HG03039 (cell line): ENCODE results near the gene SLC39A6.
"Not testable (repeated sequence)": the region's sequence is repeated elsewhere in the genome, so short reads cannot be mapped to it uniquely, and the experiment has no call there.

Source experiments
- ATAC-seq: cut with Tn5 transposase; IDR thresholded peaks from one replicate; pipeline ENCODE4 v1.9.1; 2021; ENCODE audit warnings: mild to moderate bottlenecking, moderate library complexity; ENCODE audit not compliant: unreplicated experiment

SLC39A6 gene

DNA sequence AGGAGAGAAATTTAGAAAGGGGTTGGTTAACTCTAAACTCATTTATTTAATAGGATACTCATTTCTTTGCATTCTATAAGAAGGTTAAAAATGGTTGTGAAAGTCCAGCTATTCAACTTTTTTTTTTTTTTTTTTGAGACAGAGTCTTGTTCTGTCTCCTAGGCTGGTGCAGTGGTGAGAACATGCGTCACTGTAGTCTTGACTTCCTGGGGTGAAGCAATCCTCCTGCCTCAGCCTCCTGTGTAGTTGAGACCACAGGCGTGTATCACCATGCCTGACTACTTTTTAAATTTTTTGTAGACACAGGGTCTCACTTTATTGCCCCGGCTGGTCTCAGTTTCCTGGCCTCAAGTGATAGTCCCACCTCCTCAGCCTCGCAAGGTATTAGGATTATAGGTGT is 12.4 kb upstream of the SLC39A6 start:
- no peak for ATAC-seq

DNA sequence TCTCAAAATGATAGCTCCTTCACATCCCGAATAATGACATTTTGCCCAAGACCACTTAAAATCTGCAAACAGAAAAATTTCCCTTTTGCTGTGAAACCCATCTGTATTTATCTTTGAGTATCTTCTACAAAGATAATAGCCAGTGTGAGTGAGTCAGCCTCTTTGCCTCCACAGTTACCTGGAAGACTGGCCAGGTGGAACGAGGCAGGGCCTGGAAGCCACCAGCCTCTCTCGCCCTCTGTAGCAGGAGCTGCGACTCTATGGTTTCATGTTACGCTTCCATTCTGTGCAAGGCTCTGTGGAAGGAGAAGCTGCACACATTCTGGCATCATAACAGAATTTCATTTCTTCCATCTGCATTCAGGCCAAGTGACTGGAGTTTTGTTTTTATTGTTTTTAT is 10.1 kb upstream of the SLC39A6 start:
- ATAC-seq = no peak

DNA sequence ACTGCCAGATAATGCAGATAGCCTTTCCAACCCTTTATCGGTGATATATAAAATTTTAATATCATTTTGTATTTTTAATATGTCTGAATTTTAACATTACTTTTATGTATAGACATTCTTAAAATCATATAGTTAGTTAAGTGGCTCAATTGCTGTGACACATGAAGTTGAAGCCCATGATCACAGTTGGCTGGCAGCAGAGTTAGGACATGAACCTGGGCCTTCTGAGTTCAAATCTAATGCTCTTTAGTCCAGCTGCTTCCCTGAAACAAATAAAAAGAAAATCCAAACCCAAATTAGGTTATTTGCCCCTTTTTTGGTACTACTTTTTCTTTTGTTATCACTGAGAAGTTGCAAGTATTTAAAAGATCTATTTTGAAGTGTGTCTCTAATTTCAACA is 6.1 kb upstream of the SLC39A6 start:
- no peak for ATAC-seq

DNA sequence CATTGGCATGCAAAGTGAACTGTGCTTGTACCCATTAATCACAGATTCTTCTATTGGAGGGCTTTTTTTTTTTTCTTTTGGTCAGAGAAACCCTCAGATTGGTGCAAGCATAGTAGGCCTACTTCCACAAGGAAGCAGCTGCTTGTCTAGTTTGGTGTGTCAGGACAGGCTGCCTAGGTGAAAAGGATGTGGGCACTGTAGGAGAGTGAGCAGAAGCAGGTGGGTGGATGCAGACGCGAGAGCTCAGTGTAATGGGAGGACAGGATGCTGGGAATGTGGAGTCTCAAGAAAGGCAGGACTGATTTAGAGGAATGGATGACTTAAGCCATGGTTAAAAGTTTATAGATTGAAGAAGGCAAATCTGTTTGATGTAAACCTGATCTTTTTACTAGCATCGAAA is 3.6 kb upstream of the SLC39A6 start:
- ATAC-seq = no peak

DNA sequence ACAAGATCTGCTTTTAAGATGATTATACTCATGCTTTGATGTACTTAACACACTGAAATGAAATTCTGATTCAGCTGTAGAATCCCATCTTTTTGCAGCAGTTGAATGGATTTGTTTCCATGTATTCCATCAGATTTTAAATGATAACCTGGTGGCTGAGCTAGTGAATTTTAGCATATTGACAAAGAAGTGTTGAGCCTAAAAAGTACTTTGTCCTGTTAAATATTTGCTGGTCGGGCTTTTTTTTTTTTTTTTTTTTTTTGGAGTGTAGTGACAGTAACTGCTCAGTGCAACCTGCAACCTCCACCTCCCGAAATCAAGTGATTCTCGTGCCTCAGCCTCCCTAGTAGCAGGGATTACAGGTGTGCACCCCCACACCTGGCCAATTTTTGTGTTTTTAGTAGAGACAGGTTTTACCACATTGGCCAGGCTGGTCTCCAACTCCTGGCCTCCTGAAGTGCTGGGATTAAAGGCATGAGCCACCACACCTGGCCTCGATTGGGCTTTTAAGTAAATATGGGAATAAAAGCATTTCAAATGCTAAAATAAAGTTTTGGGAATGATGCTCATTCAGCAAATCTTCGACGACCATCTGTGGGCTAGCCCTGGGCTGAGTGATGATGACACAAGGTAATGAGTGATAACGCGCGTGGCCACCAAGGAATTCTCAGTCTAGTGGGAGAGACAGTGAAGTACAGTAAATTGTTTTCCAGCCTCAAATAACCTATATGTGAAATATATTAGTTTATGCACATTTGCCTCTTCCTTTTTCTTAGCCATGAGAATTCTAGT is 2.7 kb upstream of the SLC39A6 start:
- no peak for ATAC-seq

DNA sequence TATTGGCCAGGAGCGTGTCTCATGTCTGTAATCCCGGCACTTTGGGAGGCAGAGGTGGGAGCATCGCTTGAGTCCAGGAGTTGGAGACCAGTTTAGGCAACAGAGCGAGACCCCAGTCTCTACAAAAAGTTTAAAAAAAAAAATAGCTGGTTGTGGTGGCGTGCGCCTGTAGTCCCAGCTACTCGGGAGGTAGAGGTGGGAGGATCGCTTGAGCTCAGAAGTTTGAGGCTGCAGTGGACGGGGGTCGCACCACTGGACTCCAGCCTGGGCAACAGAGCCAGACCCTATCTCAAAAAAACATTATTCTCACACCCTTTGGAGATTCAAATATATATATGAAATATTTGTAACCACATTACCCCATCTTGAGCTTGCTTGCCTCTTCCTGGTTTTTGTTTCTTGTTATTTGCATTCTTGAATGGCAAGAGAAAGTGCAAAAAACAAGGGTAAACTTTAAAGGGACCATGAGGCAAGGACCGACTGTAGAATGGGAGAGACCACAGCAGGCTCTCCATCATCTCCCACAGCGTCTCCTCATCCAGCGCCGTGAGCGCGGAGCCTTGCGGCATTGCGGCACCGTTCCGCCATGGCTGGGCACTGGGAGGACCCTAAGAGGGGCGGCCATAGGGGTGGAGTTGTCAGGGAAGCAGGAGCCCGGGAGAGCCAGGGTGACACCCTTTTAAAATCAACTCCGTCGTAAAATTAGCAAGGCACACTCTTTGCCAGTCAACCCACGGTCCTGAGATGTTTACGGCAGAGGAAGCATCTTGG is 1.9 kb upstream of the SLC39A6 start:
- no peak for ATAC-seq

DNA sequence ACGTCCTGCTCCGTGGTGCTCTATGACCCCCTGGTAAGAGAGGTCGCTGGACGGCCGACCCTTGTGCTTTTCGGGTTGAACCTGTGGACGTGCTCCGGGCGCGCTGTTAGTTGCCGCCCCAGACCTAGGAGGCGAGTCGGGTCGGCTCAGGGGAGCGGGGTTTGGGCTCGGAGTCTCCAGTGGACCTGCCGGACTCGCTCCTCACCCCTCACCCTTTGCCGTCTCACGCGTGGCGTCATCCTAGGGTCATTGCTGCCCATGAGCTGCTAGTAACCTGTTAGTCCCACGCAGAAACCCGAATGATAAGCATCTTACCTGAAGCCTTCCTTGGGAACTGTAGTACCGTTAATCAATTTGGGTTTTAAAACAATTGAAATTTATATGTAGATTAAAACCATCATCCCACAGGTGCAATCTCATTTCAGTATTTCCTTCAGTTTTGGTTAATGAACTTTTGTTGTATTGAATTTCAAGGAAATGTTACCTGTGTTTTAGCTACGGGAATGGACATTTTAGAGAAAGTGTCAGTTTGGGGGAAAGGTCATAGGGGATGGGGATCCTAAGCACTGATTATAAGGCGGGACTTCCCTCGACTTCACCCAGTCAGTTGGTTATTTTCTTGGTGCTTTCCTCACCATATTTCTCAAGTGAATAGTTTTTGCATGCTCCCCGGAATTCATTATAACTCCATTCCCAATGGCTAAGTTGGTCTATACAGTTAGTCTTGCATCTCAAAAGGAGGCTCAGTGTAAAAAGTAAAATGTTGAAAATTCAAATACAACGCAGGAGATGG is 1.1 kb upstream of the SLC39A6 start:
- peak; percentile 13 for ATAC-seq

DNA sequence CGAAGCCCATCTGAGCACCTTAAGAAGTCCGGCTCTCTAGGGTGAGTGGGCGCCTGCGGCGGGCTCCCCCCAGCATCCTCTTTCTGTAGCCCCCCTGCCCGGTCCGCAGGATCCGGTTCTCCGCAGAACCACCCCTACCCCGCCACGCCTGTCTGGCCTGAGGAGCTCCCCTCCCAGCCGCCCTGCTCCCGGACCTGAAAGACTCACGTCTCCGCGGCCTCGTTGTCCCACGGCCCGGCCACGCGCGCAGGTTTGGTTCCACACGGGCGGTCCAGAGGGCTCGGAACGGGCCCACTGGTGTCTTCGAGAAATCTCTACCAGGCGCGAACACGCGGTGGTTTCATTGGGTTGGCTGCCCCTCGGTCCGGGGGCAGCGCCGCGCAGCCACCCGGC is 237 bp downstream of the SLC39A6 start:
- ATAC-seq = peak; percentile 8

DNA sequence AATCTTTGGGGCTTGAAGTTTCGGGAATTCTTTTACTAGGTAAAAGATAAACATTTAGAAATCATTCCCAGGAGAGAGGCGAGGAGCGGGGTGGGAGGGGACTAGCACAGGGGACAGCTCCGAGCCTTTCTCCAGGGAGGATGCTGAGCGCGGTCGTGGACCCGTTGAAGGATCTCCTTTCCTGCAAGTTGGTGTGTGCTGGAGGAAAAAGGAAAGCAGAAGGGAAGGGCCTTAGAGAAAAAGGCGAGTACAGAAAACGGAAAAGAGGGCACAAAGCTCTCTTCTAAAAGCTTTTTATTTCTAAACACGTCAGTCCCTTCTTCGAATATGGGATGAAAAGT is 640 bp downstream of the SLC39A6 start:
- no peak for ATAC-seq

DNA sequence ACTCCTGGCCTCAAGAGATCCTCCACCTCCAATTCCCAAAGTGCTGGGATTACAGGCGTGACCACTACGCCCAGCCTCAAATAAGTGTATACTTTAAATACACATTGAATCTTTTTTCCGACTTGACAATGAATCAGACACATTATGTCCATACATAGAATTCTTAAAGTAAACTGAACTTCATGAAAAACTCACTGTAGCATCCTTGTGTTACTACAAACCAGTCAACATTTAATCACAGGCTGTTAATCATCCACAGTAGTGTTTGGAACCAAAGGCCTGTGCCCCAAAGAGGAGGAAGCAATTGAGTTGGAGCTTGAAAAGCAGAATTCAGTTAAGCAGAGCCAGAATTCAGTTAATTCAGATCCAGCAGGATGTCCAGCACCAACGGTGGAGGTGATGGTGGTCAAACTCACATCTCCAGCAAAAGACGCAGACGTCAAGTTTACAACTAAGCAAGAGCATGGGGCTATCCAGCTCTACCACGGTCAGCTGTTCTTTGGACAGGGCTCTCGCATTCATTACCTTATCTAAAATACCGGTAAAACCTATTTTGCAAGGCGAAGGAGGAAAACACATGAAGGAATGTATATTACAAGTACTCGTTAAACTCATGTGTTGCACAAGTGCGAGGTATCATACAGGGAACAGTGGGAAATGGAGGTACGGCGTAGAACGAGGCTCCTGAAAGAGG is 1.2 kb downstream of the SLC39A6 start:
- ATAC-seq = no peak

DNA sequence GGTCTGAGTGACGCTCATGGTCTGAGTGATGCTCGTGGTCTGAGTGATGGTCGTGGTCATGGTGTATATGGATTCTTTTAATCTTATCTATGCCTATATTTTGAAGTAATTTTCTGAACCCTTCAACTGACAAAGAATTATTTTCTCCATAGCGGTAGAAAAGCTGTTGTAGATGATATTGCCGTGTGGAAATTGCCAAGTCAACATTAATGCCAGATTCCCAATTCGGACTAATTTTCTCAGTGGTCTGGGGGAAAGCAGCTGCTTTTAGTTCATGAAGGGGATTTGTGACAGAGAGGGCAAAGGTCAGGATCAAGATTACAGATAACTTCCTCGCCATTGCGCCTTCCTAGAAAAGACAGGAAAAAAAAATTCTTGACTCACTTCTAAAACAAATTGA is 2.5 kb downstream of the SLC39A6 start:
- no peak for ATAC-seq

DNA sequence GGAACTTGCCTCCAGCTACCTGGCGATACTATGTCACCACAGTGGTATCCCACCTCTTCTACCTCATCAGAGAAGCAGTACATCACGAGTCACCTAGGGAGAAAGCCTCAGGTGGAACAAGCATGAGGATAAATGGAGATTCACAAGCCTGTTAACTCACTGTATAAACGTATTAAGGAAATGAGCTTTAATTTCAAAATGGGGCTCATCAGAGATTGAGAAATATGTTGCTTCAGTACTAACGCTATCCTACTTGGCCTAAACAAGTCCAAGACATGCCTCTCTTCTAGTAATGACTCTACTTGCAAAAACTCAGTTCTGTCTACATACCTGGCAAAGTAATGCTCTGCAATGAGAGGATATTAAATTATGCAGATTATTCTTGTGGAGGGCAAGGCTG is 4.3 kb downstream of the SLC39A6 start:
- ATAC-seq = no peak

DNA sequence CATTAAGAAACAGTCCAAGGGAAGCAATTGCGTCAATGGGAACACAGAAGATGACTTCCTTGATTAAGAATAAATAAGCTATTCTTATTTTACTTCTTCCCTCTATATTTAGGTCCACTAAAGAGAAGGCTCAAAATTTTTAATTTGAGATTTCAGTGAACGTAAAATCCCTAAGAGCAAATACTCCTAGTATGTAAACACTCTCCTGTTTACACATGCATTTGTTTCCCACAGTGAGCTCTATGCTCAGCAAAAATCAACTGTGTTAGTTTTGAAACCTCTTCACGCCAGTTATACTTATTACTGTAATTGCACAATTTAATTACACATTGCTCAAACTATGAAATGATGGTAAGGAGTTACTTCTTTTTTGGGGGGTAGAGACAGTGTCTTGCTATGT is 8.8 kb downstream of the SLC39A6 start:
- no peak for ATAC-seq

DNA sequence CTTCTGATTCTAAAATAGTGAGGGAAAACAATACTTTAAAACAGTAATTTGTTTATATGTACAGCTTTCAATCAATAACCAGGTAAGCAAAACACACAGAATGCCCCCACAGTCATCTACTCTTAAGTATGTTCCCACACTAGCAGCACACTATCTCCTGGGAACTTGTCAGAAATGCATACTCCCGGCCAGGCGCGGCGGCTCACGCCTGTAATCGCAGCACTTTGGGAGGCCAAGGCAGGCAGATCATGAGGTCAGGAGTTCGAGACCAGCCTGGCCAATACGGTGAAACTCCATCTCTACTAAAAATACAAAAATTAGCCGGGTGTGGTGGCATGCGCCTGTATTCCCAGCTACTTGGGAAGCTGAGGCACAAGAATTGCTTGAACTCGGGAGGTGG is 12.4 kb downstream of the SLC39A6 start:
- ATAC-seq = not testable (repeated sequence)

DNA sequence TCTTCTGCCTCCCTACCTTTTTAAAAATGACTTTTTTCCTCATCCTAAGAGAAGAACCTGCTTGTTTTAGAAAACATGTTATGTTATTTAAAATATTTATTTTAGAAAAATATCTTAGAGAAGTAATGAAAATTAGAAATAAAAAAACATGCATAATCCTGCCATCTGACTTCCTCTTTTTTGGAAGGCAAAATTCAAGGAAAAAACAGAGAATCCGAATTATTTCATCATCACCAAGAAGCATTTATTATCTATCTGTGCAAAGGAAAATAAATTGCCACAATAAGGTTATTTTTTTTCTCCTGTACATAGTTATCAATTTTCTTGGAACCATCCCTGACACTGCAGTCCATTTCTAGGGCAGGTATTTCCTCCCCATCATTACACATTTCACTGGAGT is 14.4 kb downstream of the SLC39A6 start:
- ATAC-seq = no peak

DNA sequence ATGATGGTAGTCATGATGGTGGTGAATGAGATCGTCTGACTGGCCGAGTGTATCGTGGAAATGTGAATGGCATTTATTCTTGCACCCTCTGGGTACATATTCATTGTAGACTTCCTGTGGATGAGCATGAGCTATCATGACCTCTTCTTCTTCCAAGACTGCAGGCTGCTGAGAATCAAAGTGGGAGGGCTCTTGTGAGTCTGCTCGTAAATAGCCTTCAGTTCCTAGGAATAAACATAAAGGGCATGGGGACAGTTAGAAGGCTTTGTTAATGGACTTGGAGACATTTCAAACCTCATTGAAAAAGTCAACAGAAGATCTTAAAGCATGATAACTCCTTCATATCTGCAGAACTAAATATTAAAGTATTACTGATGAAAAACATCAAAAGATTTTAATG is 14.9 kb downstream of the SLC39A6 start:
- no peak for ATAC-seq

DNA sequence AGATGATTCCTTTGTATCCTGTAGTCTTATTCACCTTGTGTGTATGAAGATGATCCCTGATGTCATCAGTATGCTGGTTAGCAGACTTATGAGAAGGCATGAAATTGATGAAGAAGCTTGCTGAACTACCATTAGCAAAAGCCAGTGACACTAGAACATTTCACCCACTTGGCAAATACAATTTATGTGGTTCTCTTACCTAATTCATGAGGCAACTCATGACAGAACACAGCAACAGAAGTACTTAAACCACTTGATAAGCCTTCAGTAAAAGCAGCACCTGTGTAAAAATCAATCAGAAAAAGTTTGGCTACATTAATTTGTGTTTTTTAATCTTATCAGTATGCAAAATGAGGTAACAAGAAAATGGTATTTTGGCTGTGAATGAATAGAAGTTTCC is 16.8 kb downstream of the SLC39A6 start:
- ATAC-seq = no peak

DNA sequence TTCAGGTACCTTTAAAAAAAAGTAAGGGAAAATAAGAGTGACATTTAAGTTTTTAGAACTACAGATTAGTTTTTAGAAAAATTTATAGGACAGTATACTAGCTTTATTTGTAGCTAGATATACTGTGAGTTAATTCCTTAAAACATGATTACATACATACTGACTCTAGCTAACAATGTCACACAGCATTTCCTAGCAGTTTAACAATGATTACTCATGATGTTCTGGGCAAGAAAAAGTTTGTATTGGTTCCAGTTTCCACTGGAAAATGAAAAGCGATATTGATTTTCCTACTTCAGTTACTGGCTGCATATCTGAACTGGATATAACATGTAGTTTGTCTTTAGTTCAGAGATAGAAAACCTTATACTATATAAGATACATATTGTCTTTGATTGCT is 19.4 kb downstream of the SLC39A6 start:
- ATAC-seq = no peak

DNA sequence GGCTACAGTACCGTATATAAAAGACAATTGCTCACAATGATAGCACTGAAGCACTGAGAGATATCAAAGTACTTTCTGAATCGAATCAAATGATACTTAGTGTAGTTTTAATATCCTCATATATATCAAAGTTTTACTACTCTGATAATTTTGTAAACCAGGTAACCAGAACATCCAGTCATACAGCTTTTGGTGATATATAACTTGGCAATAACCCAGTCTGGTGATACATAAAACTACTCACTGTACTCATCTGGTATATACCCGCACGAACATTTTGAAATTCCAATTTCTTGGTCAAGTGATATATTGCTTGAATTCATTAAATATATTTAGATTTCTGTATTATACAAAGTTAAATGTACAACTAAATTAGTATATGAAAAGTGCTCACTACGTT is 20.5 kb downstream of the SLC39A6 start:
- no peak for ATAC-seq

DNA sequence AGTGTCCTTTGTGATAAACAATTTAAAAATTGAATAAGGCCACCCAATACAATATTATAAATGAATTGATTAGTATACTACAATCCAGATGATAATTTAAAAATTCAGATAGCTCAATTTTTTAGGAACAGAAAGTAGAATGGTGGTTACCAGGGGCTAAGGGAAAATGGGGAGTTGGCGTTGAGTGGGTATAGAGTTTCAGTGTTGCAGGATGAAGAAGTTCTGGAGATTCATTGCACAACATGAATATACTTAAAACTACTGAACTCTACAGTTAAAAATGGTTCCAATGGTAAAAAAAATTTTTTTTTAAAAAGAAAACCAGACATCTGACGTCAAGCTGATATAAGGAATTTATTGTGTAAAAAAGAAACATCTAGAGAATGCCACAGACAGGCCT is 20.9 kb downstream of the SLC39A6 start:
- no peak for ATAC-seq

DNA sequence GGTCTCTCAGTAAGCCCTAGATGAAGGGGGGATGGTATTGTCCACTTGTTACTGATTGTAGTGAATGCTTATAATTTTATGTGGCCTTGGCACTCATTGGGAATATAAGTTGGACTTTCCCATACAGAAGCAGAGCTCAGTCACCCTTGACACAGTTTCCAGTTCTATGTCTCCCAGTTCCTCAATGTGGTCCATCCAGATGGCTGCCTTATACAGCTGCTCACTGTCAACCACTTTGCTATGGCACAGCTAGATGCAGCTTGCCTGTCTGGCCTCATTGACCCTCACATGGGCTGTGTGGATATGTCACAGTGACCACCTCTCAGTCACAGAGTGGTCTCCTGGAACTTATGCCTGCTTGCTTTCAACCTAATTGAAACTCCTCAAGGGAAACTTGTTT is 21.7 kb downstream of the SLC39A6 start:
- no peak for ATAC-seq
